SK-N-SH (cell line): ENCODE data around the gene SIT1. TPM values are rescaled to one million over a fixed set of nuclear protein-coding genes. Genes with fewer than 3 reads are reported as not detected.

ENCODE experiments used
- CTCF ChIA-PET: fragments of 300-600, 350-600 bp; formaldehyde crosslinking; extraction: SDS; loops from one replicate; lab custom pipeline; 2021; lab: Yijun Ruan, JAX
- POLR2A ChIA-PET: fragments of 350-600 bp; sonication (Branson Sonifier 250); formaldehyde crosslinking; extraction: SDS; loops from one replicate; lab custom pipeline; 2020; ENCODE audit warnings: antibody characterized with exemption, inconsistent platforms; lab: Yijun Ruan, JAX
- DNase-seq: peaks from one replicate; pipeline ENCODE4 v3.0.0; 2012
- H2AFZ ChIP-seq: fragments of 200-600 bp; sonication (generic); 2 replicates; pipeline ENCODE4 v1.8.1; 2016; ENCODE audit warnings: antibody characterized with exemption, mild to moderate bottlenecking, low read depth
- H3F3A ChIP-seq: fragments of 200-600 bp; sonication (generic); replicated peaks from 2 replicates; pipeline ENCODE3; 2016; ENCODE audit warnings: antibody characterized with exemption, mild to moderate bottlenecking; ENCODE audit not compliant: insufficient read depth
- H3K27ac ChIP-seq, 2 experiments: fragments of 200-500 bp in 1 of 2; fragments of 200-600 bp in 1 of 2; sonication (Bioruptor generic) in 1 of 2; sonication (generic), shearing (Covaris generic) in 1 of 2; 2 replicates each; pipeline versions ENCODE4 v1.5.1 to v1.6.1; 2014 to 2016; ENCODE audit warnings: low read depth in 2 of 2, inconsistent platforms in 1 of 2, low read length in 1 of 2, mild to moderate bottlenecking in 1 of 2, mixed read lengths in 1 of 2
- H3K27me3 ChIP-seq: fragments of 200-600 bp; sonication (generic), shearing (Covaris generic); 2 replicates; pipeline ENCODE4 v1.6.1; 2016; ENCODE audit warnings: mixed run types; ENCODE audit not compliant: insufficient read depth
- H3K36me3 ChIP-seq, 2 experiments: fragments of 200-500 bp in 1 of 2; fragments of 200-600 bp in 1 of 2; sonication (Bioruptor generic) in 1 of 2; sonication (generic) in 1 of 2; replicated peaks in 1 of 2; 2 replicates each; pipeline versions ENCODE3 to v1.5.1; 2014 to 2016; ENCODE audit warnings: low read length in 1 of 2, mild to moderate bottlenecking in 1 of 2; ENCODE audit not compliant: insufficient read depth in 2 of 2, control insufficient read depth in 1 of 2
- H3K4me1 ChIP-seq, 2 experiments: fragments of 200-500 bp in 1 of 2; fragments of 200-600 bp in 1 of 2; sonication (Bioruptor generic) in 1 of 2; sonication (generic), shearing (Covaris generic) in 1 of 2; 2 replicates each; pipeline versions ENCODE4 v1.5.1 to v1.6.1; 2014 to 2016; ENCODE audit warnings: low read depth in 1 of 2, low read length in 1 of 2, mixed run types in 1 of 2; ENCODE audit not compliant: insufficient read depth in 2 of 2, control insufficient read depth in 1 of 2
- H3K4me2 ChIP-seq: fragments of 200-600 bp; sonication (generic), shearing (Covaris generic); 2 replicates; pipeline ENCODE4 v1.6.1; 2017; ENCODE audit warnings: mixed run types
- H3K4me3 ChIP-seq, 2 experiments: fragments of 200-500 bp in 1 of 2; fragments of 200-600 bp in 1 of 2; sonication (Bioruptor generic) in 1 of 2; sonication (generic), shearing (Covaris generic) in 1 of 2; 2 replicates each; pipeline versions ENCODE4 v1.5.1 to v1.8.1; 2014 to 2016; ENCODE audit warnings: low read depth in 2 of 2, inconsistent platforms in 1 of 2, low read length in 1 of 2, mild to moderate bottlenecking in 1 of 2, mixed read lengths in 1 of 2, moderate library complexity in 1 of 2
- H3K79me2 ChIP-seq: fragments of 200-600 bp; sonication (generic); 2 replicates; pipeline ENCODE4 v1.8.1; 2017; ENCODE audit warnings: mild to moderate bottlenecking; ENCODE audit not compliant: insufficient read depth
- H3K9ac ChIP-seq: fragments of 200-600 bp; sonication (generic); 2 replicates; pipeline ENCODE4 v1.6.1; 2017; ENCODE audit warnings: mixed run types
- H3K9me2 ChIP-seq: fragments of 200-600 bp; sonication (generic); 2 replicates; pipeline ENCODE4 v1.6.1; 2017; ENCODE audit warnings: mixed run types
- H3K9me3 ChIP-seq: fragments of 200-600 bp; sonication (generic); 2 replicates; pipeline ENCODE4 v1.6.1; 2017; ENCODE audit warnings: mixed run types, mild to moderate bottlenecking, moderate library complexity
- H4K20me1 ChIP-seq: fragments of 200-600 bp; sonication (generic); 2 replicates; pipeline ENCODE4 v1.6.1; 2017; ENCODE audit warnings: mild to moderate bottlenecking, mixed run types; ENCODE audit not compliant: insufficient read depth
- CTCF ChIP-seq: fragments of 200-600 bp; sonication (generic); IDR thresholded peaks from 2 replicates; pipeline ENCODE4 v1.6.1; 2017; ENCODE audit warnings: antibody characterized with exemption, mild to moderate bottlenecking, moderate library complexity
- ELF1 ChIP-seq: IDR thresholded peaks from 2 replicates; pipeline ENCODE4 v1.4.0; 2012
- EP300 ChIP-seq, 2 experiments: IDR thresholded peaks; 2 replicates each; pipeline versions ENCODE4 v1.4.0 to v1.6.1; 2012; ENCODE audit warnings: borderline replicate concordance in 1 of 2, low read depth in 1 of 2, low read length in 1 of 2
- FOSL2 ChIP-seq: IDR thresholded peaks from 2 replicates; pipeline ENCODE4 v1.4.0; 2012; ENCODE audit warnings: low read depth, mild to moderate bottlenecking, moderate library complexity, borderline replicate concordance
- FOXM1 ChIP-seq: IDR thresholded peaks from 2 replicates; pipeline ENCODE4 v1.4.0; 2012; ENCODE audit warnings: low read depth, mild to moderate bottlenecking
- JUND ChIP-seq: IDR thresholded peaks from 2 replicates; pipeline ENCODE4 v1.4.0; 2012
- NFIC ChIP-seq: IDR thresholded peaks from 2 replicates; pipeline ENCODE4 v1.4.0; 2012; ENCODE audit warnings: borderline replicate concordance
- NRF1 ChIP-seq: IDR thresholded peaks from 2 replicates; pipeline ENCODE4 v1.6.1; 2012; ENCODE audit warnings: low read depth, mild to moderate bottlenecking, low read length
- PBX3 ChIP-seq: IDR thresholded peaks from 2 replicates; pipeline ENCODE4; 2012
- POLR2AphosphoS5 ChIP-seq: IDR thresholded peaks from 2 replicates; pipeline ENCODE4 v1.6.1; 2012; ENCODE audit warnings: low read depth, low read length
- RAD21 ChIP-seq: IDR thresholded peaks from 2 replicates; pipeline ENCODE4 v1.6.1; 2012; ENCODE audit warnings: mild to moderate bottlenecking, low read length
- RCOR1 ChIP-seq: fragments of 150-350 bp; IDR thresholded peaks from 2 replicates; pipeline ENCODE4 v1.6.1; 2017; ENCODE audit warnings: antibody characterized with exemption, low read length
- REST ChIP-seq: IDR thresholded peaks from 2 replicates; pipeline ENCODE4 v1.6.1; 2012; ENCODE audit warnings: mild to moderate bottlenecking, low read depth, low read length, moderate library complexity
- TAF1 ChIP-seq: IDR thresholded peaks from 2 replicates; pipeline ENCODE4 v1.6.1; 2012; ENCODE audit warnings: low read depth, mild to moderate bottlenecking, low read length, moderate library complexity, borderline replicate concordance
- TCF12 ChIP-seq: IDR thresholded peaks from 2 replicates; pipeline ENCODE4 v1.4.0; 2012
- TEAD4 ChIP-seq: IDR thresholded peaks from 2 replicates; pipeline ENCODE4 v1.4.0; 2012; ENCODE audit warnings: mild to moderate bottlenecking, borderline replicate concordance; ENCODE audit not compliant: insufficient read depth
- YY1 ChIP-seq: IDR thresholded peaks from 2 replicates; pipeline ENCODE4 v1.4.0; 2012; ENCODE audit warnings: low read depth, mild to moderate bottlenecking
- ZBTB33 ChIP-seq: IDR thresholded peaks from 2 replicates; pipeline ENCODE4 v1.4.0; 2012; ENCODE audit warnings: low read depth, borderline replicate concordance
- whole genome bisulfite sequencing: methylation state at CpG from one replicate; pipeline ENCODE4 v1.1.6; 2017; ENCODE audit warnings: low lambda C conversion rate; 5-methylcytosine and 5-hydroxymethylcytosine counted together
- polyA plus RNA-seq, 3 experiments: library from polyadenylated mRNA; depleted of rRNA; stranded (reverse); fragments of >200 nt; gene quantifications; 2 replicates each; pipeline ENCODE4 v1.2.3, GENCODE V29; 2012

SIT1 gene
- polyA plus RNA-seq, 1 of the 3 experiments (the other 2 are of a cell fraction): not detected

- H3K4me2 ChIP-seq: peak overlapping the region; percentile 80
- no peaks in the 10 kb centered on the region for H3K27me3 ChIP-seq
- H3K36me3 ChIP-seq: peaks cover 0 to 11% of the 10 kb centered on the region in 2 experiments
- WGBS: 6% methylated on average over 2 of the region's 2 CpGs
- no peak for DNase-seq
- peak overlapping the region; percentile 88 for H3K9ac ChIP-seq
- no peak for TF ChIP-seq TEAD4
- TF ChIP-seq ZBTB33: no peak
- no peak for TF ChIP-seq FOXM1
- no peak for TF ChIP-seq ELF1
- no peak for TF ChIP-seq RAD21
- TF ChIP-seq PBX3: no peak
- no peak for TF ChIP-seq RCOR1
- no peak for TF ChIP-seq YY1
- TF ChIP-seq TCF12: no peak
- TF ChIP-seq EP300 (IDR thresholded peaks at IDR 0.05; ENCODE audit: borderline replicate concordance in 1 of 2, low read depth in 1 of 2, low read length in 1 of 2): no peak
- no peak for TF ChIP-seq JUND
- TF ChIP-seq, all 33 proteins: peak for 0
- peak overlapping the region; percentile 70 to 82 for H3K4me3 ChIP-seq
- H3K27ac ChIP-seq: peak overlapping the region; percentile 97 to 98
- peaks cover 25% of the 10 kb centered on the region for H3K79me2 ChIP-seq
- POLR2A ChIA-PET: interaction anchor here (0.8 to 3.8 kb wide), 5 partner anchors 12 to 562 kb away, joined by 3 to 20 read pairs (median 4); partner anchors contain the start of genes CREB3, PIGO and TLN1
- H3K4me1 ChIP-seq: peaks cover 0 to 16% of the 10 kb centered on the region in 2 experiments; a peak in 1 of 4 replicates
- H3K9me3 ChIP-seq: no peaks in the 10 kb centered on the region
- H2AFZ ChIP-seq: no peak overlapping the region
- H3F3A ChIP-seq: peaks cover 27% of the 10 kb centered on the region
- H3K9me2 ChIP-seq: no peaks in the 10 kb centered on the region
- CTCF ChIA-PET: interaction anchor here (0.7 to 6.0 kb wide), 25 partner anchors 9 to 223 kb away, joined by 3 to 86 read pairs (median 6); partner anchors contain the start of genes CA9, CREB3, TLN1 and TPM2
- H4K20me1 ChIP-seq: no peaks in the 10 kb centered on the region
Measured at GRCh38 chr9:35658968-35659220, 8.2 kb upstream of the SIT1 start.

- CTCF ChIA-PET: interaction anchor here (0.6 to 6.0 kb wide), 44 partner anchors 8 to 578 kb away, joined by 3 to 86 read pairs (median 4); partner anchors contain the start of genes CA9, CD72, CREB3 and FANCG
- H3K9me2 ChIP-seq: no peaks in the 10 kb centered on the region
- H3K9me3 ChIP-seq: no peaks in the 10 kb centered on the region
- peak within 1 kb of the TSS; percentile 88 for H3K9ac ChIP-seq
- H3K36me3 ChIP-seq: peaks cover 0 to 11% of the 10 kb centered on the region in 2 experiments
- peak; percentile 98 for DNase-seq
- peak within 1 kb of the TSS; percentile 97 to 98 for H3K27ac ChIP-seq
- peaks cover 27% of the 10 kb centered on the region for H3F3A ChIP-seq
- no peaks in the 10 kb centered on the region for H4K20me1 ChIP-seq
- peak within 1 kb of the TSS; percentile 70 to 82 for H3K4me3 ChIP-seq
- peaks cover 22% of the 10 kb centered on the region for H3K79me2 ChIP-seq
- peak within 1 kb of the TSS; percentile 71 for H2AFZ ChIP-seq
- POLR2A ChIA-PET: interaction anchor here (0.8 to 3.8 kb wide), 7 partner anchors 11 to 562 kb away, joined by 3 to 20 read pairs (median 3); partner anchors contain the start of genes CREB3, PIGO and TLN1
- 0% methylated on average over 14 of the region's 67 CpGs for WGBS
- no peaks in the 10 kb centered on the region for H3K27me3 ChIP-seq
- H3K4me1 ChIP-seq: peaks cover 0 to 14% of the 10 kb centered on the region in 2 experiments; a peak in 1 of 4 replicates
- peak within 1 kb of the TSS; percentile 80 for H3K4me2 ChIP-seq
- TF ChIP-seq FOSL2 (no peak), REST (0 out of 2 replicates have a peak, but pooled peaks have one; percentile 41), YY1 (peak; percentile 84), TEAD4 (no peak), RAD21 (peak; percentile 25; the same call in 1 of the 2 replicates), NFIC (no peak), CTCF (peak; percentile 65), POLR2AphosphoS5 (peak; percentile 72), NRF1 (peak; percentile 88), TAF1 (peak; percentile 81)
Measured at GRCh38 chr9:35658137-35658967, 7.6 kb upstream of the SIT1 start, which contains the start of gene CCDC107. CCDC107 (plus strand) TSS chr9:35658292; CDS start chr9:35658380, 88 bp downstream.
